Vagina (tissue), 2 donors: ENCODE results near the gene SGCD. TPM values are rescaled to one million over a fixed set of nuclear protein-coding genes. Genes with fewer than 3 reads are reported as not detected.

Experiments
- DNase-seq, 2 donors: peaks; one replicate each; pipeline ENCODE4 v3.0.0-alpha.2; 2017; ENCODE audit errors: extremely low spot score in 2 of 2
- H3K27ac ChIP-seq: fragments of 200-600 bp; sonication (generic); one replicate; pipeline ENCODE4 v1.5.1; 2019
- H3K27me3 ChIP-seq: fragments of 200-600 bp; sonication (generic); one replicate; pipeline ENCODE4 v1.5.1; 2019
- H3K36me3 ChIP-seq, 2 donors: fragments of 200-600 bp; sonication (generic); one replicate each; pipeline ENCODE4 v1.5.1; 2017 to 2019
- H3K4me1 ChIP-seq: fragments of 200-600 bp; sonication (generic); one replicate; pipeline ENCODE4 v1.5.1; 2019
- H3K4me3 ChIP-seq, 2 donors: fragments of 200-600 bp; sonication (generic); 1 replicate in 1 of 2; 2 replicates in 1 of 2; pipeline ENCODE4 v1.5.1; 2016 to 2019
- H3K9me3 ChIP-seq: fragments of 200-600 bp; sonication (generic); one replicate; pipeline ENCODE4 v1.5.1; 2019
- CTCF ChIP-seq, 3 experiments: fragments of 450-650 bp in 2 of 3; fragments of 200-600 bp in 1 of 3; sonication (generic) in 1 of 3; IDR thresholded peaks; one replicate each; pipeline ENCODE4 v1.5.1; 2017 to 2019; ENCODE audit warnings: antibody characterized with exemption in 3 of 3, mild to moderate bottlenecking in 2 of 3, moderate library complexity in 2 of 3
- POLR2A ChIP-seq, 2 donors: fragments of 450-650 bp; IDR thresholded peaks; one replicate each; pipeline ENCODE4 v1.6.1; 2017; ENCODE audit warnings: antibody characterized with exemption in 2 of 2, mild to moderate bottlenecking in 2 of 2, moderate library complexity in 2 of 2
- POLR2AphosphoS5 ChIP-seq, 2 donors: sonication (generic); formaldehyde crosslinking; IDR thresholded peaks; one replicate each; pipeline ENCODE4 v1.9.0; 2017; ENCODE audit warnings: antibody characterized with exemption in 2 of 2, mild to moderate bottlenecking in 2 of 2, low read depth in 1 of 2; ENCODE audit not compliant: insufficient read depth in 1 of 2
- intact Hi-C: fragments of 100-400 bp; cut with DNase I; formaldehyde crosslinking; loops from one replicate; pipeline ENCODE4 v1.15.1; 2023
- total RNA-seq: library from RNA; depleted of rRNA; stranded (reverse); fragments of >200 nt; gene quantifications from one replicate; pipeline ENCODE4 v1.2.3, GENCODE V29; 2016

Gene SGCD
- total RNA-seq, 1 donor from 2014 or later, result 6.9 TPM

- Histone ChIP-seq H3K27me3 (no peaks in the 10 kb centered on the region), H3K9me3 (no peaks in the 10 kb centered on the region), H3K27ac (no peak overlapping the region), H3K4me1 (no peaks in the 10 kb centered on the region), H3K36me3 (no peaks in the 10 kb centered on the region), H3K4me3 (no peak overlapping the region)
- DNase-seq, result no peak
- intact Hi-C loops, result no loop called here
- TF ChIP-seq CTCF (IDR thresholded peaks at IDR 0.05) (no peak), POLR2A (IDR thresholded peaks at IDR 0.05) (no peak), POLR2AphosphoS5 (IDR thresholded peaks at IDR 0.05; ENCODE audit: insufficient read depth in 1 of 2, low read depth in 1 of 2) (no peak)
Measured at GRCh38 chr5:156581725-156582124, 254.8 kb downstream of the SGCD start.

- no peak for TF ChIP-seq POLR2A (IDR thresholded peaks at IDR 0.05)
- no peak for TF ChIP-seq CTCF (IDR thresholded peaks at IDR 0.05)
- no peak for TF ChIP-seq POLR2AphosphoS5 (IDR thresholded peaks at IDR 0.05; ENCODE audit: insufficient read depth in 1 of 2, low read depth in 1 of 2)
- no peaks in the 10 kb centered on the region for H3K27me3 ChIP-seq
- no peaks in the 10 kb centered on the region for H3K36me3 ChIP-seq
- no peak for DNase-seq
- no peaks in the 10 kb centered on the region for H3K4me1 ChIP-seq
- H3K9me3 ChIP-seq, result no peaks in the 10 kb centered on the region
- intact Hi-C loops, result no loop called here
- no peak overlapping the region for H3K27ac ChIP-seq
- H3K4me3 ChIP-seq, result no peak overlapping the region
Measured at GRCh38 chr5:156582193-156582598, 255.2 kb downstream of the SGCD start.

- H3K4me1 ChIP-seq, result no peaks in the 10 kb centered on the region
- intact Hi-C loops, result no loop called here
Measured at GRCh38 chr5:156584871-156585270, 257.9 kb downstream of the SGCD start.

GRCh38 chr5:156585999-156586398 is 259.0 kb downstream of the SGCD start:
- no peak for DNase-seq
- Histone ChIP-seq H3K27me3 (no peaks in the 10 kb centered on the region), H3K36me3 (no peaks in the 10 kb centered on the region), H3K4me1 (no peaks in the 10 kb centered on the region), H3K9me3 (no peaks in the 10 kb centered on the region), H3K4me3 (no peak overlapping the region), H3K27ac (no peak overlapping the region)
- intact Hi-C loops, result no loop called here
- TF ChIP-seq POLR2AphosphoS5 (IDR thresholded peaks at IDR 0.05; ENCODE audit: insufficient read depth in 1 of 2, low read depth in 1 of 2), result no peak
- TF ChIP-seq CTCF (IDR thresholded peaks at IDR 0.05), result no peak
- no peak for TF ChIP-seq POLR2A (IDR thresholded peaks at IDR 0.05)

More at GRCh38 chr5:156584871-156585270, 257.9 kb downstream of the SGCD start:
- Histone ChIP-seq H3K9me3 (no peaks in the 10 kb centered on the region), H3K27ac (no peak overlapping the region), H3K27me3 (no peaks in the 10 kb centered on the region), H3K36me3 (no peaks in the 10 kb centered on the region), H3K4me3 (no peak overlapping the region)
- DNase-seq, result no peak
- TF ChIP-seq CTCF (IDR thresholded peaks at IDR 0.05) (no peak), POLR2A (IDR thresholded peaks at IDR 0.05) (no peak), POLR2AphosphoS5 (IDR thresholded peaks at IDR 0.05; ENCODE audit: insufficient read depth in 1 of 2, low read depth in 1 of 2) (no peak)

GRCh38 chr5:156587012-156587411 is 260.0 kb downstream of the SGCD start:
- Histone ChIP-seq H3K9me3 (no peaks in the 10 kb centered on the region), H3K27ac (no peak overlapping the region), H3K27me3 (no peaks in the 10 kb centered on the region), H3K36me3 (no peaks in the 10 kb centered on the region), H3K4me3 (no peak overlapping the region), H3K4me1 (no peaks in the 10 kb centered on the region)
- TF ChIP-seq POLR2A (IDR thresholded peaks at IDR 0.05) (no peak), POLR2AphosphoS5 (IDR thresholded peaks at IDR 0.05; ENCODE audit: insufficient read depth in 1 of 2, low read depth in 1 of 2) (no peak), CTCF (IDR thresholded peaks at IDR 0.05) (no peak)
- intact Hi-C loops, result no loop called here
- DNase-seq, result no peak
